HepG2 (cell line): ENCODE measurements around the gene MFSD2B. TPM values are rescaled to one million over a fixed set of nuclear protein-coding genes. Genes with fewer than 3 reads are reported as not detected.

Source experiments
- BCLAF1 ChIP-seq: fragments of 450-650 bp; IDR thresholded peaks from 2 replicates; pipeline ENCODE4 v1.6.1; 2017; ENCODE audit warnings: mild to moderate bottlenecking
- FOXA1 ChIP-seq, 2 experiments: fragments of 450-650 bp in 1 of 2; sonication (generic) in 1 of 2; formaldehyde crosslinking in 1 of 2; IDR thresholded peaks; 2 replicates each; pipeline versions ENCODE4 v1.4.0 to v1.6.1; 2016 to 2020; ENCODE audit warnings: missing genetic modification reagents in 1 of 2
- GPBP1L1 ChIP-seq: sonication (generic); formaldehyde crosslinking; IDR thresholded peaks from 2 replicates; pipeline ENCODE4 v1.5.0; 2020; ENCODE audit warnings: mild to moderate bottlenecking, missing genetic modification reagents
- KLF13 ChIP-seq: sonication (generic); formaldehyde crosslinking; IDR thresholded peaks from 2 replicates; pipeline ENCODE4 v1.4.0; 2020; ENCODE audit warnings: mild to moderate bottlenecking, missing genetic modification reagents
- MED1 ChIP-seq: sonication (generic); formaldehyde crosslinking; IDR thresholded peaks from 2 replicates; pipeline ENCODE4 v1.4.0; 2020; ENCODE audit warnings: missing genetic modification reagents
- MIXL1 ChIP-seq: IDR thresholded peaks from 2 replicates; pipeline ENCODE4 v1.6.1; 2016
- NFE2L1 ChIP-seq: sonication (generic); formaldehyde crosslinking; IDR thresholded peaks from 2 replicates; pipeline ENCODE4 v1.4.0; 2020; ENCODE audit warnings: missing genetic modification reagents, mild to moderate bottlenecking, borderline replicate concordance
- PHF5A ChIP-seq: IDR thresholded peaks from one replicate; pipeline ENCODE4 v1.6.1; 2018; ENCODE audit warnings: low read depth, missing genetic modification reagents; ENCODE audit not compliant: unreplicated experiment
- PHF8 ChIP-seq: sonication (generic); formaldehyde crosslinking; IDR thresholded peaks from 2 replicates; pipeline ENCODE4 v1.5.0; 2020; ENCODE audit warnings: missing genetic modification reagents
- SKIL ChIP-seq: sonication (generic); formaldehyde crosslinking; IDR thresholded peaks from 2 replicates; pipeline ENCODE4 v1.8.0; 2022; ENCODE audit warnings: missing genetic modification reagents, mild to moderate bottlenecking, moderate library complexity, borderline replicate concordance
- ZNF124 ChIP-seq: sonication (generic); formaldehyde crosslinking; IDR thresholded peaks from 2 replicates; pipeline ENCODE4 v1.4.0; 2020; ENCODE audit warnings: missing genetic modification reagents
- ZNF318 ChIP-seq: sonication (generic); formaldehyde crosslinking; IDR thresholded peaks from 2 replicates; pipeline ENCODE4 v1.4.0; 2020; ENCODE audit warnings: mild to moderate bottlenecking, missing genetic modification reagents
- ZNF510 ChIP-seq: sonication (generic); formaldehyde crosslinking; IDR thresholded peaks from 2 replicates; pipeline ENCODE4 v1.4.0; 2020; ENCODE audit warnings: low read depth, mild to moderate bottlenecking, missing genetic modification reagents
- ZNF747 ChIP-seq: sonication (generic); formaldehyde crosslinking; IDR thresholded peaks from 2 replicates; pipeline ENCODE4 v1.8.1; 2023; ENCODE audit warnings: missing genetic modification reagents, mild to moderate bottlenecking, borderline replicate concordance
- polyA plus RNA-seq, 8 experiments: library from polyadenylated mRNA; depleted of rRNA in 3 of 8; stranded (reverse) in 7 of 8; unstranded in 1 of 8; fragments of >200 nt; fragmentation: Illumina TruSeq in 4 of 8; extraction: Trizol in 4 of 8; gene quantifications; 2 replicates each; pipeline versions ENCODE4 v1.2.1 to v1.2.3, GENCODE V29; 2011 to 2016; ENCODE audit warnings: low read depth in 4 of 8, missing spikeins in 1 of 8, mixed read lengths in 1 of 8; ENCODE audit not compliant: insufficient read depth in 1 of 8
- total RNA-seq, 5 experiments: library from RNA; depleted of rRNA; stranded (reverse); fragments of >200 nt; fragmentation: Illumina TruSeq; extraction: Trizol; gene quantifications; 2 replicates each; pipeline ENCODE4 v1.2.3, GENCODE V29; 2016; ENCODE audit warnings: low read depth in 1 of 5

The MFSD2B gene
- total and polyA plus RNA-seq, 2 of the 13 experiments (the other 11 are each of a cell fraction or from before 2014, with no cell fraction given): 0.21 to 0.93 TPM

GRCh38 chr2:24022324-24022974 lies 12.6 kb downstream of the MFSD2B start (continued):
- peak; percentile 63; the same call in 1 of the 2 replicates for TF ChIP-seq ZNF747
- 0 out of 2 replicates have a peak, but pooled peaks have one; percentile 57 for TF ChIP-seq NFE2L1 (CRISPR knock-in tag)
- no peak for TF ChIP-seq PHF8
- TF ChIP-seq ZNF124 (CRISPR knock-in tag): peak; percentile 55; the same call in 1 of the 2 replicates
- peak; percentile 50; the same call in 1 of the 2 replicates for TF ChIP-seq ZNF318 (CRISPR knock-in tag)
- no peak for TF ChIP-seq KLF13 (CRISPR knock-in tag)
- peak; percentile 53 for TF ChIP-seq PHF5A
- TF ChIP-seq GPBP1L1: no peak
- no peak for TF ChIP-seq BCLAF1
- TF ChIP-seq MIXL1 (CRISPR knock-in tag): no peak
- TF ChIP-seq MED1 (CRISPR knock-in tag): peak; percentile 76
- TF ChIP-seq SKIL (CRISPR knock-in tag): peak; percentile 95
- no peak for TF ChIP-seq FOXA1 (IDR thresholded peaks at IDR 0.05)
- TF ChIP-seq FOXA1 (CRISPR knock-in tag; IDR thresholded peaks at IDR 0.05): peak; percentile 35; the same call in 1 of the 2 replicates
- no peak for TF ChIP-seq ZNF510 (CRISPR knock-in tag)
